Adrenal gland (tissue), 12 donors: ENCODE measurements around the gene GJA4. TPM values are rescaled to one million over a fixed set of nuclear protein-coding genes. Genes with fewer than 3 reads are reported as not detected.

ENCODE experiments used
- DNase-seq, 7 donors: peaks; one replicate each; pipeline ENCODE4 v3.0.0-alpha.2; 2019 to 2020
- H3K27ac ChIP-seq, 5 donors: fragments of 200-600 bp; sonication (generic) in 4 of 5; 1 replicate in 3 of 5; 2 replicates in 2 of 5; pipeline versions ENCODE4 v1.5.1 to v1.8.0; 2016 to 2020; ENCODE audit warnings: mild to moderate bottlenecking in 1 of 5
- H3K27me3 ChIP-seq: fragments of 200-600 bp; 2 replicates; pipeline ENCODE4 v1.8.0; 2021
- H3K36me3 ChIP-seq, 2 donors: fragments of 200-600 bp; replicated peaks in 1 of 2; 1 replicate in 1 of 2; 2 replicates in 1 of 2; pipeline versions ENCODE4 v1.5.1 to v1.8.0; 2018 to 2022
- H3K4me1 ChIP-seq, 2 donors: fragments of 200-600 bp; replicated peaks in 1 of 2; 1 replicate in 1 of 2; 2 replicates in 1 of 2; pipeline versions ENCODE4 v1.5.1 to v1.8.0; 2018 to 2021
- H3K4me3 ChIP-seq, 4 donors: fragments of 200-600 bp; sonication (generic) in 3 of 4; one replicate each; pipeline ENCODE4 v1.5.1; 2016 to 2018
- H3K9me3 ChIP-seq, 3 donors: fragments of 200-600 bp; sonication (generic) in 1 of 3; replicated peaks in 1 of 3; 1 replicate in 2 of 3; 2 replicates in 1 of 3; pipeline versions ENCODE4 v1.5.1 to v1.8.0; 2016 to 2021
- CTCF ChIP-seq, 6 experiments: fragments of 450-650 bp in 4 of 6; fragments of 200-600 bp in 2 of 6; sonication (generic) in 1 of 6; IDR thresholded peaks; 1 replicate in 5 of 6; 2 replicates in 1 of 6; pipeline versions ENCODE4 v1.5.1 to v1.8.0; 2016 to 2021; ENCODE audit warnings: antibody characterized with exemption in 6 of 6, mild to moderate bottlenecking in 2 of 6, moderate library complexity in 1 of 6
- POLR2A ChIP-seq, 2 donors: fragments of 450-650 bp; IDR thresholded peaks; one replicate each; pipeline ENCODE4 v1.6.1; 2017; ENCODE audit warnings: antibody characterized with exemption in 2 of 2, mild to moderate bottlenecking in 2 of 2, moderate library complexity in 1 of 2
- WGBS, 4 donors: extraction: QIAGEN DNeasy Blood & Tissue Kit in 2 of 4; methylation state at CpG; one replicate each; pipeline versions ENCODE4 v1.1.5 to v1.1.7; 2013 to 2017; 5-methylcytosine and 5-hydroxymethylcytosine counted together
- intact Hi-C, 2 donors: fragments of 100-400 bp; cut with DNase I; formaldehyde crosslinking; loops; one replicate each; pipeline versions ENCODE4 v1.14.1 to v1.15.0; 2022 to 2023
- polyA plus RNA-seq, 3 donors: library from polyadenylated mRNA; stranded (reverse); fragments of 200-250 nt in 2 of 3; fragments of 350-450 nt in 1 of 3; fragmentation: Illumina TruSeq in 1 of 3; extraction: RNeasy Lipid Tissue Mini Kit (QIAGEN cat#74804) in 1 of 3; gene quantifications; one replicate each; pipeline ENCODE4 v1.2.3, GENCODE V29; 2013 to 2014
- total RNA-seq, 9 donors: library from RNA; depleted of rRNA in 4 of 9; stranded (reverse); fragments of >200 nt in 4 of 9; fragments of 120-200 nt in 1 of 9; fragmentation: NEBNext Ultra II Directional in 1 of 9; extraction: Animal tissue kit (Norgen Biotek cat#: 25700) in 1 of 9; gene quantifications; one replicate each; pipeline versions ENCODE4 v1.1.0 to v1.2.4, GENCODE V29; 2013 to 2023
- donor health status: healthy with polysubstance abuse.
- donor health status: Bipolar disorder and iron deficiency.
- donor health status: DM: yes; HTN: yes; CAD: no.
- donor health status: DM: no; HTN: no; CAD: no.
- donor health status: DM: no; HTN: no; CAD: no.
- donor health status: DM: yes; HTN: yes; CAD: no.

Gene GJA4
- total and polyA plus RNA-seq, 12 donors: 4.8 to 68.4 (median 19.7) TPM

GRCh38 chr1:34825455-34826091 lies 32.8 kb downstream of the GJA4 start:
- TF ChIP-seq CTCF (IDR thresholded peaks at IDR 0.05) (no peak), POLR2A (IDR thresholded peaks at IDR 0.05) (no peak)
- H3K27ac ChIP-seq: peak overlapping the region in 2 of 5 donors; percentile 30 to 39
- intact Hi-C loops: no loop called here
- DNase-seq: no peak
- 53 to 75% (median 57%) methylated on average over 2 to 11 of the region's 11 CpGs for WGBS, 4 donors
- H3K9me3 ChIP-seq: no peaks in the 10 kb centered on the region
- H3K4me3 ChIP-seq: no peak overlapping the region
- no peaks in the 10 kb centered on the region for H3K27me3 ChIP-seq
- no peaks in the 10 kb centered on the region for H3K36me3 ChIP-seq
- peaks cover 0 to 10% of the 10 kb centered on the region in 2 donors for H3K4me1 ChIP-seq

- H3K36me3 ChIP-seq: no peaks in the 10 kb centered on the region
- WGBS, 4 donors: 89 to 93% (median 91%) methylated on average over 5 of the region's 5 CpGs
- H3K27ac ChIP-seq: no peak overlapping the region
- intact Hi-C loops: no loop called here
- H3K9me3 ChIP-seq: no peaks in the 10 kb centered on the region
- H3K4me3 ChIP-seq: no peak overlapping the region
- H3K27me3 ChIP-seq: no peaks in the 10 kb centered on the region
- no peak for TF ChIP-seq CTCF (IDR thresholded peaks at IDR 0.05)
- TF ChIP-seq POLR2A (IDR thresholded peaks at IDR 0.05): no peak
- no peak for DNase-seq
- peaks cover 0 to 10% of the 10 kb centered on the region in 2 donors for H3K4me1 ChIP-seq
These were observed 34.6 kb downstream of the GJA4 start for GRCh38 chr1:34827341-34827941.

- Histone ChIP-seq H3K27me3 (no peaks in the 10 kb centered on the region), H3K36me3 (no peaks in the 10 kb centered on the region), H3K4me3 (no peak overlapping the region), H3K27ac (no peak overlapping the region), H3K4me1 (peaks cover 0 to 10% of the 10 kb centered on the region in 2 donors), H3K9me3 (no peaks in the 10 kb centered on the region)
- TF ChIP-seq CTCF (IDR thresholded peaks at IDR 0.05) (no peak), POLR2A (IDR thresholded peaks at IDR 0.05) (no peak)
- no peak for DNase-seq
- intact Hi-C loops: no loop called here
- 45 to 57% (median 54%) methylated on average over 2 of the region's 2 CpGs for WGBS, 4 donors
These were observed 35.8 kb downstream of the GJA4 start for GRCh38 chr1:34828611-34829010.

- Histone ChIP-seq H3K27ac (no peak overlapping the region), H3K27me3 (no peaks in the 10 kb centered on the region), H3K36me3 (no peaks in the 10 kb centered on the region), H3K4me3 (no peak overlapping the region), H3K4me1 (peaks cover 0 to 10% of the 10 kb centered on the region in 2 donors), H3K9me3 (no peaks in the 10 kb centered on the region)
- DNase-seq: peak in 1 of 7 donors; percentile 5
- no peak for TF ChIP-seq CTCF (IDR thresholded peaks at IDR 0.05)
- no peak for TF ChIP-seq POLR2A (IDR thresholded peaks at IDR 0.05)
- intact Hi-C loops: no loop called here
- 81 to 94% (median 87%) methylated on average over 3 of the region's 3 CpGs for WGBS, 4 donors
These were observed 36.5 kb downstream of the GJA4 start for GRCh38 chr1:34829250-34829649.
